CD14-positive monocyte (primary cell): ENCODE results near the gene NOP9. TPM values are rescaled to one million over a fixed set of nuclear protein-coding genes. Genes with fewer than 3 reads are reported as not detected.

ENCODE experiments used
- DNase-seq, 3 donors: peaks; one replicate each; pipeline ENCODE4 v3.0.0-alpha.2; 2011 to 2022
- H2AFZ ChIP-seq: 2 replicates; pipeline ENCODE4 v1.6.0; 2012; ENCODE audit warnings: mild to moderate bottlenecking, low read depth, low read length, inconsistent platforms; ENCODE audit not compliant: insufficient read depth, poor library complexity, severe bottlenecking
- H3K27ac ChIP-seq, 2 donors: 1 replicate in 1 of 2; 2 replicates in 1 of 2; pipeline ENCODE4 v1.5.1; 2012 to 2013; ENCODE audit warnings: low read length in 2 of 2, control low read depth in 1 of 2, inconsistent platforms in 1 of 2, low read depth in 1 of 2, mild to moderate bottlenecking in 1 of 2
- H3K27me3 ChIP-seq, 2 donors: one replicate each; pipeline versions ENCODE4 v1.6.0 to v1.6.1; 2011 to 2013; ENCODE audit warnings: low read length in 2 of 2; ENCODE audit not compliant: control insufficient read depth in 2 of 2, insufficient read depth in 2 of 2
- H3K36me3 ChIP-seq, 2 donors: replicated peaks in 1 of 2; 1 replicate in 1 of 2; 2 replicates in 1 of 2; pipeline versions ENCODE4 v1.5.1 to v1.6.1; 2012 to 2013; ENCODE audit warnings: low read length in 2 of 2, control low read depth in 1 of 2, inconsistent platforms in 1 of 2, mild to moderate bottlenecking in 1 of 2; ENCODE audit not compliant: insufficient read depth in 2 of 2, control insufficient read depth in 1 of 2
- H3K4me1 ChIP-seq, 2 donors: 1 replicate in 1 of 2; 2 replicates in 1 of 2; pipeline versions ENCODE4 v1.5.1 to v1.6.1; 2012 to 2013; ENCODE audit warnings: low read length in 2 of 2, control low read depth in 1 of 2, inconsistent platforms in 1 of 2, mild to moderate bottlenecking in 1 of 2, moderate library complexity in 1 of 2; ENCODE audit not compliant: insufficient read depth in 2 of 2, control insufficient read depth in 1 of 2
- H3K4me2 ChIP-seq: replicated peaks from 2 replicates; pipeline ENCODE3; 2012; ENCODE audit warnings: low read length, moderate library complexity, mild to moderate bottlenecking; ENCODE audit not compliant: poor library complexity, severe bottlenecking; ENCODE audit errors: extremely low read depth
- H3K4me3 ChIP-seq, 3 experiments: fragments of 200-600 bp in 1 of 3; sonication (generic) in 1 of 3; replicated peaks in 1 of 3; 1 replicate in 2 of 3; 2 replicates in 1 of 3; pipeline ENCODE4 v1.5.1; 2011 to 2013; ENCODE audit warnings: low read length in 3 of 3, mild to moderate bottlenecking in 3 of 3, control low read depth in 2 of 3, low read depth in 2 of 3, inconsistent platforms in 1 of 3, moderate library complexity in 1 of 3
- H3K79me2 ChIP-seq: 2 replicates; pipeline ENCODE4 v1.6.0; 2012; ENCODE audit warnings: mild to moderate bottlenecking, control low read depth, inconsistent platforms, low read length, moderate library complexity; ENCODE audit not compliant: insufficient read depth
- H3K9ac ChIP-seq: 2 replicates; pipeline ENCODE4 v1.6.0; 2017; ENCODE audit warnings: low read length, mild to moderate bottlenecking; ENCODE audit not compliant: insufficient read depth, poor library complexity, severe bottlenecking
- H3K9me3 ChIP-seq, 2 donors: replicated peaks in 1 of 2; 1 replicate in 1 of 2; 2 replicates in 1 of 2; pipeline versions ENCODE4 v1.5.1 to v1.6.1; 2012 to 2013; ENCODE audit warnings: low read length in 2 of 2, control low read depth in 1 of 2; ENCODE audit not compliant: control insufficient read depth in 1 of 2, insufficient read depth in 1 of 2
- H4K20me1 ChIP-seq: 2 replicates; pipeline ENCODE4 v1.6.0; 2012; ENCODE audit warnings: mild to moderate bottlenecking, low read length, control low read depth, moderate library complexity; ENCODE audit not compliant: insufficient read depth
- H3K27ac Mint-ChIP-seq, 7 donors: one replicate each; pipeline ENCODE4 v1.8.0; 2020; ENCODE audit warnings: mild to moderate bottlenecking in 7 of 7, mixed read lengths in 7 of 7, moderate library complexity in 6 of 7, inconsistent platforms in 2 of 7
- H3K27me3 Mint-ChIP-seq, 3 donors: one replicate each; pipeline ENCODE4 v1.8.0; 2021 to 2022; ENCODE audit warnings: low read depth in 3 of 3, mild to moderate bottlenecking in 3 of 3, mixed read lengths in 3 of 3, moderate library complexity in 3 of 3, inconsistent platforms in 1 of 3
- H3K36me3 Mint-ChIP-seq, 2 donors: one replicate each; pipeline ENCODE4 v1.8.0; 2020; ENCODE audit warnings: mixed read lengths in 2 of 2, inconsistent platforms in 1 of 2, mild to moderate bottlenecking in 1 of 2
- H3K4me1 Mint-ChIP-seq: one replicate; pipeline ENCODE4 v1.8.0; 2020; ENCODE audit warnings: mild to moderate bottlenecking, mixed read lengths
- H3K4me3 Mint-ChIP-seq, 2 donors: one replicate each; pipeline ENCODE4 v1.8.0; 2020; ENCODE audit warnings: mild to moderate bottlenecking in 2 of 2, mixed read lengths in 2 of 2, moderate library complexity in 1 of 2
- H3K9me3 Mint-ChIP-seq, 7 donors: one replicate each; pipeline ENCODE4 v1.8.0; 2020 to 2022; ENCODE audit warnings: mixed read lengths in 7 of 7, mild to moderate bottlenecking in 6 of 7, moderate library complexity in 6 of 7, inconsistent platforms in 2 of 7
- CTCF ChIP-seq: fragments of 200-600 bp; IDR thresholded peaks from one replicate; pipeline ENCODE4 v1.8.0; 2022; ENCODE audit warnings: antibody characterized with exemption, mild to moderate bottlenecking
- WGBS: methylation state at CpG from one replicate; pipeline ENCODE4 v1.1.5; 2013; ENCODE audit warnings: missing lambda C conversion rate; ENCODE audit not compliant: insufficient coverage; 5-methylcytosine and 5-hydroxymethylcytosine counted together
- intact Hi-C, 2 donors: fragments of 100-400 bp; cut with micrococcal nuclease; formaldehyde crosslinking; loops; one replicate each; pipeline versions ENCODE4 v1.15.0 to v1.15.1; 2023
- polyA plus RNA-seq, 3 donors: library from polyadenylated mRNA; depleted of rRNA in 1 of 3; unstranded in 2 of 3; stranded (reverse) in 1 of 3; fragments of 300-500 nt in 2 of 3; fragments of >200 nt in 1 of 3; fragmentation: Illumina TruSeq in 2 of 3; gene quantifications; 1 replicate in 2 of 3; 2 replicates in 1 of 3; pipeline ENCODE4 v1.2.3, GENCODE V29; 2012 to 2021

The NOP9 gene
- polyA plus RNA-seq, 3 donors = 1.2 to 16.6 (median 1.3) TPM

GRCh38 chr14:24273422-24273998 lies 26.1 kb upstream of the NOP9 start:
- no peaks in the 10 kb centered on the region for H3K27me3 Mint-ChIP-seq
- peak overlapping the region; percentile 90 to 97 (median 95) for H3K27ac Mint-ChIP-seq
- peaks cover 0 to 4% (median 0%) of the 10 kb centered on the region in 7 donors for H3K9me3 Mint-ChIP-seq
- Histone ChIP-seq H3K79me2 (peaks cover 60% of the 10 kb centered on the region), H4K20me1 (no peaks in the 10 kb centered on the region), H3K4me1 (peaks cover 76 to 80% of the 10 kb centered on the region in 2 donors), H3K27me3 (no peaks in the 10 kb centered on the region), H2AFZ (no peak overlapping the region), H3K4me3 (peak overlapping the region in 1 of 3 experiments; percentile 53), H3K36me3 (peaks cover 15 to 17% of the 10 kb centered on the region in 2 donors), H3K4me2 (peak overlapping the region; percentile 56), H3K9me3 (no peaks in the 10 kb centered on the region), H3K27ac (peak overlapping the region; percentile 79 to 98), H3K9ac (no peak overlapping the region)
- peaks cover 72% of the 10 kb centered on the region for H3K4me1 Mint-ChIP-seq
- intact Hi-C loops = no loop called here
- peak overlapping the region in 1 of 2 donors; percentile 62 for H3K4me3 Mint-ChIP-seq
- DNase-seq = peak; percentile 18 to 59 (median 56)
- WGBS = no CpG with 5 or more reads among the region's 3 CpGs
- no peak for TF ChIP-seq CTCF
- H3K36me3 Mint-ChIP-seq = peaks cover 17 to 19% of the 10 kb centered on the region in 2 donors

DNA sequence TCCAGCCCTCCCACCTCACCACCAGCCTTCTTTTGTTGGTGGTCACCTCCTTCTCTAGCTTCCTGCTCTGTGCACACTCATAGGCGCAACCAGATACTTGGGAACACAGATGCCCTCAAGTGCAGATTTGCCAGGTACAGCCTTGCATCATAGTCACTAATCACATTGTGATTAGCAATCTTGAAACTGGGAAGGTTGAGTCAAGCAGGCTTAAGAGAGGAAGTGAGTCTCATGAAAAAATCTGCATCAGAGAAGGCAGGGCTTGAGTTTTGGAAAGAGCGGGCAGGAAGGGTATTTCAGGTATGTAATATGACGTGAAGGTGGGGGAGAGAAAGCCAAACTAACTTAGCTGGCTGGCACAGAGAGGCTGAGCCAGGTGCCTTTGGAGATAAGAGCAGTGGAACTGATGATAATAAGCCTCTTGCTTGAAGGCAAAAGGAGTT lies 25.5 kb upstream of the NOP9 start:
- Histone ChIP-seq H3K27ac (peak overlapping the region; percentile 79 to 98), H4K20me1 (no peaks in the 10 kb centered on the region), H3K4me3 (peak overlapping the region in 1 of 3 experiments; percentile 53), H3K9me3 (no peaks in the 10 kb centered on the region), H3K4me2 (peak overlapping the region; percentile 56), H3K27me3 (no peaks in the 10 kb centered on the region), H2AFZ (no peak overlapping the region), H3K36me3 (peaks cover 9 to 11% of the 10 kb centered on the region in 2 donors), H3K9ac (no peak overlapping the region), H3K4me1 (peaks cover 82 to 86% of the 10 kb centered on the region in 2 donors), H3K79me2 (peaks cover 66% of the 10 kb centered on the region)
- 0% methylated on average over 2 of the region's 3 CpGs for WGBS
- Mint-ChIP-seq H3K4me1 (peaks cover 78% of the 10 kb centered on the region), H3K4me3 (peak overlapping the region in 1 of 2 donors; percentile 62), H3K27me3 (peaks cover 0 to 3% (median 0%) of the 10 kb centered on the region in 3 donors), H3K36me3 (peaks cover 11 to 15% of the 10 kb centered on the region in 2 donors), H3K9me3 (peaks cover 0 to 4% (median 0%) of the 10 kb centered on the region in 7 donors), H3K27ac (peak overlapping the region; percentile 90 to 97 (median 95))
- DNase-seq = peak; percentile 76 to 93 (median 88)
- no peak for TF ChIP-seq CTCF
- intact Hi-C loops = no loop called here
